Activated CD8-positive, alpha-beta T cell treated with anti-CD3 and anti-CD28 coated beads, Interleukin-2, amount 10 ng/mL, durations not matched to agents 7 days and 5 days (primary cell): ENCODE data around the gene CBR4. TPM values are rescaled to one million over a fixed set of nuclear protein-coding genes. Genes with fewer than 3 reads are reported as not detected.
"Not testable (repeated sequence)": the region's sequence is repeated elsewhere in the genome, so short reads cannot be mapped to it uniquely, and the experiment has no call there.

Experiments used
- ATAC-seq: fragments of 150-1000 bp; cut with Tn5 transposase; one replicate; pipeline ENCODE4 v1.10.0; 2021; ENCODE audit warnings: moderate library complexity
- CTCF ChIA-PET: fragments of 350-600 bp; sonication (Branson Sonifier 250); formaldehyde crosslinking; loops from one replicate; lab custom pipeline; 2021; ENCODE audit warnings: antibody characterized with exemption; lab: Charles Lee
- POLR2A ChIA-PET: fragments of 350-600 bp; sonication (Branson Sonifier 250); formaldehyde crosslinking; loops from one replicate; lab custom pipeline; 2021; ENCODE audit warnings: antibody characterized with exemption; lab: Charles Lee
- DNase-seq: peaks from one replicate; pipeline ENCODE4 v3.0.0-alpha.2; 2020
- H3K27ac Mint-ChIP-seq: one replicate; pipeline ENCODE4 v1.8.0; 2021; ENCODE audit warnings: mild to moderate bottlenecking, mixed read lengths
- H3K27me3 Mint-ChIP-seq: one replicate; pipeline ENCODE4 v1.8.0; 2021; ENCODE audit warnings: low read depth, mixed read lengths
- H3K36me3 Mint-ChIP-seq: one replicate; pipeline ENCODE4 v1.8.0; 2021; ENCODE audit warnings: low read depth, mixed read lengths
- H3K4me1 Mint-ChIP-seq: one replicate; pipeline ENCODE4 v1.8.0; 2021; ENCODE audit warnings: low read depth, mixed read lengths
- H3K4me3 Mint-ChIP-seq: one replicate; pipeline ENCODE4 v1.8.0; 2021; ENCODE audit warnings: mild to moderate bottlenecking, mixed read lengths
- H3K9me3 Mint-ChIP-seq: one replicate; pipeline ENCODE4 v1.8.0; 2022; ENCODE audit warnings: mixed read lengths; ENCODE audit not compliant: insufficient read depth
- total RNA-seq, 2 experiments: library from RNA; stranded (reverse); gene quantifications; one replicate each; pipeline ENCODE4 v1.2.3, GENCODE V29; 2021

Gene CBR4
- total RNA-seq, 2 experiments from 2014 or later: 11.6 to 11.7 TPM

GRCh38 chr4:168979338-168979737 is 30.7 kb downstream of the CBR4 start:
- no peak for ATAC-seq
- Mint-ChIP-seq H3K27me3 (no peaks in the 10 kb centered on the region), H3K4me1 (no peaks in the 10 kb centered on the region), H3K36me3 (peaks cover 37% of the 10 kb centered on the region), H3K9me3 (peaks cover 25% of the 10 kb centered on the region), H3K4me3 (no peak overlapping the region), H3K27ac (no peak overlapping the region)
- POLR2A ChIA-PET: no interaction called here
- DNase-seq: no peak
- CTCF ChIA-PET: interaction anchor here (0.9 kb wide), 1 partner anchor 55 kb away, joined by 3 read pairs; no protein-coding TSS in a partner anchor

GRCh38 chr4:168978001-168978700 is 31.9 kb downstream of the CBR4 start:
- no peak for ATAC-seq
- Mint-ChIP-seq H3K27ac (no peak overlapping the region), H3K4me3 (no peak overlapping the region), H3K4me1 (no peaks in the 10 kb centered on the region), H3K27me3 (no peaks in the 10 kb centered on the region), H3K9me3 (peaks cover 18% of the 10 kb centered on the region), H3K36me3 (peaks cover 29% of the 10 kb centered on the region)
- POLR2A ChIA-PET: no interaction called here
- no peak for DNase-seq
- CTCF ChIA-PET: no interaction called here

GRCh38 chr4:168972596-168972995 is 37.5 kb downstream of the CBR4 start:
- POLR2A ChIA-PET: no interaction called here
- no peaks in the 10 kb centered on the region for H3K4me1 Mint-ChIP-seq

GRCh38 chr4:168960716-168961115 is 49.3 kb downstream of the CBR4 start:
- H3K9me3 Mint-ChIP-seq: no peaks in the 10 kb centered on the region
- H3K4me3 Mint-ChIP-seq: no peak overlapping the region
- H3K36me3 Mint-ChIP-seq: peaks cover 1% of the 10 kb centered on the region
- no peaks in the 10 kb centered on the region for H3K4me1 Mint-ChIP-seq
- ATAC-seq (no peak), DNase-seq (no peak)
- POLR2A ChIA-PET: no interaction called here
- CTCF ChIA-PET: no interaction called here
- H3K27ac Mint-ChIP-seq: no peak overlapping the region
- no peaks in the 10 kb centered on the region for H3K27me3 Mint-ChIP-seq

More at GRCh38 chr4:168972596-168972995, 37.5 kb downstream of the CBR4 start:
- H3K4me3 Mint-ChIP-seq: no peak overlapping the region
- peaks cover 8% of the 10 kb centered on the region for H3K36me3 Mint-ChIP-seq
- DNase-seq (no peak), ATAC-seq (no peak)
- no peaks in the 10 kb centered on the region for H3K27me3 Mint-ChIP-seq
- no peak overlapping the region for H3K27ac Mint-ChIP-seq
- CTCF ChIA-PET: no interaction called here
- peaks cover 6% of the 10 kb centered on the region for H3K9me3 Mint-ChIP-seq

GRCh38 chr4:168955674-168956073 is 54.4 kb downstream of the CBR4 start:
- DNase-seq (no peak), ATAC-seq (no peak)
- H3K27me3 Mint-ChIP-seq: no peaks in the 10 kb centered on the region
- H3K27ac Mint-ChIP-seq: no peak overlapping the region
- ChIA-PET POLR2A (no interaction called here), CTCF (no interaction called here)
- H3K9me3 Mint-ChIP-seq: no peaks in the 10 kb centered on the region
- H3K4me1 Mint-ChIP-seq: no peaks in the 10 kb centered on the region
- no peaks in the 10 kb centered on the region for H3K36me3 Mint-ChIP-seq
- no peak overlapping the region for H3K4me3 Mint-ChIP-seq

- not testable (repeated sequence) for DNase-seq
Observed at GRCh38 chr4:168952821-168953246, 57.2 kb downstream of the CBR4 start.

GRCh38 chr4:168945291-168945690 is 64.8 kb downstream of the CBR4 start:
- POLR2A ChIA-PET: no interaction called here
- ATAC-seq: no peak

More at GRCh38 chr4:168952821-168953246, 57.2 kb downstream of the CBR4 start:
- H3K36me3 Mint-ChIP-seq, H3K27ac Mint-ChIP-seq, CTCF ChIA-PET, POLR2A ChIA-PET, H3K27me3 Mint-ChIP-seq, H3K4me1 Mint-ChIP-seq, ATAC-seq, H3K4me3 Mint-ChIP-seq, H3K9me3 Mint-ChIP-seq: not testable (repeated sequence)

GRCh38 chr4:168942985-168943384 is 67.1 kb downstream of the CBR4 start:
- H3K27ac Mint-ChIP-seq: no peak overlapping the region
- POLR2A ChIA-PET: no interaction called here
- peaks cover 3% of the 10 kb centered on the region for H3K9me3 Mint-ChIP-seq
- CTCF ChIA-PET: interaction anchor here (0.9 to 1.1 kb wide), 2 partner anchors 11 to 20 kb away, joined by 4 to 5 read pairs; no protein-coding TSS in a partner anchor
- no peaks in the 10 kb centered on the region for H3K36me3 Mint-ChIP-seq
- DNase-seq (no peak), ATAC-seq (no peak)
- H3K4me3 Mint-ChIP-seq: no peak overlapping the region
- peaks cover 3% of the 10 kb centered on the region for H3K27me3 Mint-ChIP-seq
- no peaks in the 10 kb centered on the region for H3K4me1 Mint-ChIP-seq

More at GRCh38 chr4:168945291-168945690, 64.8 kb downstream of the CBR4 start:
- no peaks in the 10 kb centered on the region for H3K36me3 Mint-ChIP-seq
- H3K4me3 Mint-ChIP-seq: no peak overlapping the region
- CTCF ChIA-PET: no interaction called here
- H3K27me3 Mint-ChIP-seq: peaks cover 3% of the 10 kb centered on the region
- H3K9me3 Mint-ChIP-seq: no peaks in the 10 kb centered on the region
- DNase-seq: no peak
- H3K27ac Mint-ChIP-seq: no peak overlapping the region
- H3K4me1 Mint-ChIP-seq: no peaks in the 10 kb centered on the region
